ENCODE data around the gene SPTBN2. TPM values are rescaled to one million over a fixed set of nuclear protein-coding genes. Genes with fewer than 3 reads are reported as not detected.
A peak's percentile ranks its signal among the peaks of the same experiment; 100 is the strongest.

The SPTBN2 gene
- total and polyA plus RNA-seq, 2 of the 4 experiments (the other 2 are of a cell fraction): 0.18 to 0.41 TPM

DNA sequence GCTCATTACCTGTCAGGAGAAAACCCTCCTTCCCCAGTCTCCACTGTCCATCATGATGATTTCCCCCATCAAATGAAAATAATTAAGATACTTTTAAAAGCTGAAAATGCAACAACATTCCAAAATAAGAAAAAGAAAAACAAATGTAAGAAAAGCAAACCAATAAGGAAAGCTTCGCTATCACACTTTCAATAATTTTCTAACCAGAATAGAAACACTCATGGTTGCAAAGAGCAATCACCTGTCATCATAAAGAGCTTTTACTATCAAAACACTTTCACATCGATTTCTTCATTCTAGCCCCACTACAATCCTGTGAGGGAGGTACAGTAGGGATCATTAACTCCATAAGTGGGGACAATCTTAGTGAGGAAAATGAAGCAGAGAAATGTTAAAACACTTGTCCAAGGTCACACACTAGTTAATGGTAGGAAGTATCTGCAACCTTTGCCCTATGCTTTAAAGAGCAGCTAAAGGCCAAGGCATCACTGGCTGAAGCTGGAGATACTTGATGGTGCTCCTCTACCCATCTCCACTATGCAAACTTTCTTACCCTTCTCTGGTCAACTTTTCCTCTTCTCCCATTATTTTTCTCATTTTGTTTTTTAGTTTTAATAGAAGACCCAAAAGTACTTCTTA lies 53.9 kb downstream of the SPTBN2 start:
- H2AK9ac ChIP-seq (replicated peaks; ENCODE audit: low read depth, low read length, poor library complexity): no peak overlapping the region
- no CpG with 5 or more reads among the region's 2 CpGs for WGBS, 2 experiments (ENCODE audit: extremely low coverage in 2 of 2, insufficient read length in 1 of 2)
- H4K20me1 ChIP-seq (ENCODE audit: insufficient read depth, low read length): peaks cover 10% of the 10 kb centered on the region; the same call in 1 of the 2 replicates
- no peak overlapping the region for H2BK15ac ChIP-seq (ENCODE audit: low read depth, low read length)
- H3K4me3 ChIP-seq (ENCODE audit: insufficient read depth, low read depth, low read length): no peak overlapping the region
- peaks cover 5% of the 10 kb centered on the region for H3K4me1 ChIP-seq (ENCODE audit: control insufficient read depth, insufficient read depth, low read length)
- H3K4me2 ChIP-seq (ENCODE audit: low read depth, low read length): peak overlapping the region; percentile 63; the same call in 1 of the 2 replicates
- H4K5ac ChIP-seq (ENCODE audit: low read depth, low read length): no peak overlapping the region
- no peak overlapping the region for H4K91ac ChIP-seq (ENCODE audit: insufficient read depth, low read depth, low read length)
- H3K36me3 ChIP-seq (ENCODE audit: control insufficient read depth, insufficient read depth, low read length): peaks cover 8% of the 10 kb centered on the region
- H3K4ac ChIP-seq (ENCODE audit: low read depth, low read length): no peak overlapping the region
- in situ Hi-C loops (cut with MboI; ENCODE audit: low sequenced_read_pairs): no loop called here
- no peak overlapping the region for H2AFZ ChIP-seq (replicated peaks; ENCODE audit: low read length, poor library complexity)
- H3K14ac ChIP-seq (replicated peaks; ENCODE audit: low read depth, low read length): no peak overlapping the region
- H2AK5ac ChIP-seq (ENCODE audit: low read depth, low read length): no peak overlapping the region
- H3K9me1 ChIP-seq (ENCODE audit: insufficient read depth, low read length): peaks cover 6% of the 10 kb centered on the region; the same call in 1 of the 2 replicates
- no peaks in the 10 kb centered on the region for H3K27me3 ChIP-seq (ENCODE audit: control insufficient read depth, insufficient read depth, low read length)
- no peak overlapping the region for H2BK20ac ChIP-seq (ENCODE audit: low read depth, low read length)
- H3K23ac ChIP-seq (ENCODE audit: low read depth, low read length): peak overlapping the region; percentile 26; the same call in 1 of the 2 replicates
- intact Hi-C loops (cut with micrococcal nuclease): no loop called here
- no peak overlapping the region for H3K27ac ChIP-seq (ENCODE audit: insufficient read depth, low read length)
- DNase-seq: no peak
- H3K56ac ChIP-seq (ENCODE audit: extremely low read depth, insufficient read depth, low read length): no peak overlapping the region
- dilution Hi-C loops (cut with HindIII; ENCODE audit: low sequenced_read_pairs, unreplicated experiment): no loop called here
- ChIA-PET CTCF (no interaction called here), POLR2A (ENCODE audit: unreplicated experiment) (no interaction called here)
- no peaks in the 10 kb centered on the region for H3K9me3 ChIP-seq (ENCODE audit: control insufficient read depth, insufficient read depth, low read length)
- no peak overlapping the region for H3K18ac ChIP-seq (ENCODE audit: low read depth, low read length)
- no peak overlapping the region for H2BK5ac ChIP-seq (ENCODE audit: low read depth, low read length, poor library complexity, severe bottlenecking)
- TF ChIP-seq, protein P1, sequence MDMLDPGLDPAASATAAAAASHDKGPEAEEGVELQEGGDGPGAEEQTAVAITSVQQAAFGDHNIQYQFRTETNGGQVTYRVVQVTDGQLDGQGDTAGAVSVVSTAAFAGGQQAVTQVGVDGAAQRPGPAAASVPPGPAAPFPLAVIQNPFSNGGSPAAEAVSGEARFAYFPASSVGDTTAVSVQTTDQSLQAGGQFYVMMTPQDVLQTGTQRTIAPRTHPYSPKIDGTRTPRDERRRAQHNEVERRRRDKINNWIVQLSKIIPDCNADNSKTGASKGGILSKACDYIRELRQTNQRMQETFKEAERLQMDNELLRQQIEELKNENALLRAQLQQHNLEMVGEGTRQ (IDR thresholded peaks at IDR 0.05; ENCODE audit: low read depth, low read length): no peak
- TF ChIP-seq SMC3 (IDR thresholded peaks at IDR 0.05; ENCODE audit: low read depth, low read length) (no peak), BHLHE40 (IDR thresholded peaks at IDR 0.05; ENCODE audit: low read depth, low read length) (no peak), MXI1 (IDR thresholded peaks at IDR 0.05; ENCODE audit: borderline replicate concordance, low read depth, low read length) (no peak), RCOR1 (IDR thresholded peaks at IDR 0.05; ENCODE audit: insufficient replicate concordance, low read length) (no peak), FOS (IDR thresholded peaks at IDR 0.05; ENCODE audit: low read depth, low read length) (no peak), RFX5 (IDR thresholded peaks at IDR 0.05; ENCODE audit: low read depth, low read length) (no peak), NFE2L2 (IDR thresholded peaks at IDR 0.05; ENCODE audit: low read depth, low read length) (no peak), CEBPB (IDR thresholded peaks at IDR 0.05; ENCODE audit: low read depth, low read length) (no peak)
- TF ChIP-seq, protein P2, sequence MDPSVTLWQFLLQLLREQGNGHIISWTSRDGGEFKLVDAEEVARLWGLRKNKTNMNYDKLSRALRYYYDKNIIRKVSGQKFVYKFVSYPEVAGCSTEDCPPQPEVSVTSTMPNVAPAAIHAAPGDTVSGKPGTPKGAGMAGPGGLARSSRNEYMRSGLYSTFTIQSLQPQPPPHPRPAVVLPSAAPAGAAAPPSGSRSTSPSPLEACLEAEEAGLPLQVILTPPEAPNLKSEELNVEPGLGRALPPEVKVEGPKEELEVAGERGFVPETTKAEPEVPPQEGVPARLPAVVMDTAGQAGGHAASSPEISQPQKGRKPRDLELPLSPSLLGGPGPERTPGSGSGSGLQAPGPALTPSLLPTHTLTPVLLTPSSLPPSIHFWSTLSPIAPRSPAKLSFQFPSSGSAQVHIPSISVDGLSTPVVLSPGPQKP (IDR thresholded peaks at IDR 0.05; ENCODE audit: borderline replicate concordance, low read depth, low read length): no peak
- TF ChIP-seq, protein P3, sequence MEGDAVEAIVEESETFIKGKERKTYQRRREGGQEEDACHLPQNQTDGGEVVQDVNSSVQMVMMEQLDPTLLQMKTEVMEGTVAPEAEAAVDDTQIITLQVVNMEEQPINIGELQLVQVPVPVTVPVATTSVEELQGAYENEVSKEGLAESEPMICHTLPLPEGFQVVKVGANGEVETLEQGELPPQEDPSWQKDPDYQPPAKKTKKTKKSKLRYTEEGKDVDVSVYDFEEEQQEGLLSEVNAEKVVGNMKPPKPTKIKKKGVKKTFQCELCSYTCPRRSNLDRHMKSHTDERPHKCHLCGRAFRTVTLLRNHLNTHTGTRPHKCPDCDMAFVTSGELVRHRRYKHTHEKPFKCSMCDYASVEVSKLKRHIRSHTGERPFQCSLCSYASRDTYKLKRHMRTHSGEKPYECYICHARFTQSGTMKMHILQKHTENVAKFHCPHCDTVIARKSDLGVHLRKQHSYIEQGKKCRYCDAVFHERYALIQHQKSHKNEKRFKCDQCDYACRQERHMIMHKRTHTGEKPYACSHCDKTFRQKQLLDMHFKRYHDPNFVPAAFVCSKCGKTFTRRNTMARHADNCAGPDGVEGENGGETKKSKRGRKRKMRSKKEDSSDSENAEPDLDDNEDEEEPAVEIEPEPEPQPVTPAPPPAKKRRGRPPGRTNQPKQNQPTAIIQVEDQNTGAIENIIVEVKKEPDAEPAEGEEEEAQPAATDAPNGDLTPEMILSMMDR (conservative IDR thresholded peaks at IDR 0.05; ENCODE audit: low read depth, low read length): no peak
- BruUV-seq (replicated peaks): no TSS peak
- H2BK120ac ChIP-seq (ENCODE audit: low read depth, low read length): no peak overlapping the region
- ATAC-seq (ENCODE audit: low read depth): no peak
- H3K9ac ChIP-seq (ENCODE audit: low read depth, low read length): no peak overlapping the region
- H3K79me1 ChIP-seq (ENCODE audit: low read depth in 1 of 2, low read length in 2 of 2): peaks cover 25 to 51% of the 10 kb centered on the region in 2 experiments
- no peak overlapping the region for H4K8ac ChIP-seq (ENCODE audit: low read depth in 2 of 2, low read length in 2 of 2)
